Erythroblast (primary cell): ENCODE measurements around the gene FAM107B.

Experiments used
- GATA1 ChIP-seq: IDR thresholded peaks from 2 replicates; pipeline ENCODE4 v1.6.1; 2011; ENCODE audit warnings: low read depth, mild to moderate bottlenecking, control low read depth, low read length, moderate library complexity
- POLR2A ChIP-seq: IDR thresholded peaks from 2 replicates; pipeline ENCODE4 v1.6.1; 2011; ENCODE audit warnings: mild to moderate bottlenecking, low read length

- TF ChIP-seq POLR2A, result no peak
- no peak for TF ChIP-seq GATA1
These were observed 207.3 kb downstream of the FAM107B start for GRCh38 chr10:14567421-14567820.
